ENCODE measurements around the gene GALNT18. TPM values are rescaled to one million over a fixed set of nuclear protein-coding genes. Genes with fewer than 3 reads are reported as not detected.

The GALNT18 gene
- total and polyA plus RNA-seq, 5 donors: 17.5 to 32.2 (median 21.0) TPM

GRCh38 chr11:11579012-11579988, 42.5 kb downstream of the GALNT18 start:
- no peaks in the 10 kb centered on the region for H3K9me3 ChIP-seq (ENCODE audit: control insufficient read depth, low read length)
- 80% methylated on average over 13 of the region's 13 CpGs for WGBS
- H3K27me3 ChIP-seq (ENCODE audit: control insufficient read depth, insufficient read depth): no peaks in the 10 kb centered on the region
- ATAC-seq: no peak
- H3K27ac ChIP-seq (ENCODE audit: low read length): no peak overlapping the region
- peak in 2 of 3 donors; percentile 62 to 72 for DNase-seq
- intact Hi-C loops (cut with DNase I): loop anchor here in 1 of 4 donors (5.0 kb wide), 1 partner anchor 42 kb away; no protein-coding TSS in a partner anchor
- H3K4me1 ChIP-seq (ENCODE audit: control insufficient read depth, insufficient read depth, low read length): peaks cover 23% of the 10 kb centered on the region
- no peak overlapping the region for H3K4me3 ChIP-seq (ENCODE audit: low read length)

GRCh38 chr11:11577932-11578911, 43.6 kb downstream of the GALNT18 start:
- Histone ChIP-seq H3K4me1 (ENCODE audit: control insufficient read depth, insufficient read depth, low read length) (peaks cover 20% of the 10 kb centered on the region), H3K27me3 (ENCODE audit: control insufficient read depth, insufficient read depth) (no peaks in the 10 kb centered on the region), H3K27ac (ENCODE audit: low read length) (no peak overlapping the region), H3K9me3 (ENCODE audit: control insufficient read depth, low read length) (no peaks in the 10 kb centered on the region), H3K4me3 (ENCODE audit: low read length) (no peak overlapping the region)
- ATAC-seq: no peak
- DNase-seq: no peak
- intact Hi-C loops (cut with DNase I): loop anchor here in 1 of 4 donors (5.0 kb wide), 1 partner anchor 41 kb away; no protein-coding TSS in a partner anchor
- 84% methylated on average over 15 of the region's 15 CpGs for WGBS

- WGBS: 60% methylated on average over 8 of the region's 8 CpGs
- peak in 2 of 3 donors; percentile 31 to 53 for DNase-seq
- Histone ChIP-seq H3K4me3 (ENCODE audit: low read length) (no peak overlapping the region), H3K27me3 (ENCODE audit: control insufficient read depth, insufficient read depth) (no peaks in the 10 kb centered on the region), H3K4me1 (ENCODE audit: control insufficient read depth, insufficient read depth, low read length) (peaks cover 15% of the 10 kb centered on the region), H3K9me3 (ENCODE audit: control insufficient read depth, low read length) (no peaks in the 10 kb centered on the region), H3K27ac (ENCODE audit: low read length) (peak overlapping the region; percentile 3)
- ATAC-seq: peak in 1 of 2 donors; percentile 88
- intact Hi-C loops (cut with DNase I): loop anchor here in 1 of 4 donors (5.0 kb wide), 1 partner anchor 40 kb away; no protein-coding TSS in a partner anchor
These were observed 44.5 kb downstream of the GALNT18 start for GRCh38 chr11:11577251-11577855.

- Histone ChIP-seq H3K4me3 (ENCODE audit: low read length) (no peak overlapping the region), H3K4me1 (ENCODE audit: control insufficient read depth, insufficient read depth, low read length) (peaks cover 9% of the 10 kb centered on the region), H3K9me3 (ENCODE audit: control insufficient read depth, low read length) (no peaks in the 10 kb centered on the region), H3K27me3 (ENCODE audit: control insufficient read depth, insufficient read depth) (no peaks in the 10 kb centered on the region), H3K27ac (ENCODE audit: low read length) (no peak overlapping the region)
- ATAC-seq: no peak
- no peak for DNase-seq
- intact Hi-C loops (cut with DNase I): loop anchor here in 1 of 4 donors (5.0 kb wide), 1 partner anchor 37 kb away; no protein-coding TSS in a partner anchor
- 95% methylated on average over 5 of the region's 5 CpGs for WGBS
These were observed 47.2 kb downstream of the GALNT18 start for GRCh38 chr11:11574373-11575287.

DNA sequence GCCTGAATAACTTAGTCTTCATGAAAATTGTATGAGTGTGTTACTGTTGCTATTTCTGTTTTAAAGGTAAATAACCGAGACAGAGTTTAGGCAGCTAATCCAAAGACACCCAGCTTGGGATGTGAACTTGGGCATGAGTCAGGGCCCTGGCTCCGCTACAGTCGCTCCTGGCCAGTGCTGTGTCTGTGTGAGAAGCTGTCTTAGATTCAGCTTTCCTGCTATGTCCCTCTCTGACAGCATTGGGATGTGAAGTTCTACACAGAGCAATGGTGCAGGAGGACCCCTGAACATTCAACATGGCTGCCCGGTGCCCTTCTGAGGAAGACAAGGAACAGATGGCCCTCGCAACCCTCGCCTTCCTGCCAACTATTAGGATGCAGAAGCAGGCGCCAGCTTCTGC, 49.4 kb downstream of the GALNT18 start:
- Histone ChIP-seq H3K9me3 (ENCODE audit: control insufficient read depth, low read length) (no peaks in the 10 kb centered on the region), H3K4me1 (ENCODE audit: control insufficient read depth, insufficient read depth, low read length) (peaks cover 7% of the 10 kb centered on the region), H3K27ac (ENCODE audit: low read length) (no peak overlapping the region), H3K4me3 (ENCODE audit: low read length) (no peak overlapping the region), H3K27me3 (ENCODE audit: control insufficient read depth, insufficient read depth) (no peaks in the 10 kb centered on the region)
- WGBS: 91% methylated on average over 7 of the region's 7 CpGs
- intact Hi-C loops (cut with DNase I): no loop called here
- ATAC-seq: no peak
- DNase-seq: no peak

GRCh38 chr11:11571893-11572292, 49.9 kb downstream of the GALNT18 start:
- H3K27me3 ChIP-seq (ENCODE audit: control insufficient read depth, insufficient read depth): no peaks in the 10 kb centered on the region
- H3K27ac ChIP-seq (ENCODE audit: low read length): no peak overlapping the region
- intact Hi-C loops (cut with DNase I): no loop called here
- 95% methylated on average over 7 of the region's 7 CpGs for WGBS
- no peak for ATAC-seq
- H3K4me1 ChIP-seq (ENCODE audit: control insufficient read depth, insufficient read depth, low read length): peaks cover 8% of the 10 kb centered on the region
- H3K4me3 ChIP-seq (ENCODE audit: low read length): no peak overlapping the region
- DNase-seq: no peak
- no peaks in the 10 kb centered on the region for H3K9me3 ChIP-seq (ENCODE audit: control insufficient read depth, low read length)

- ATAC-seq (no peak), DNase-seq (no peak)
- Histone ChIP-seq H3K27ac (ENCODE audit: low read length) (peak overlapping the region; percentile 34), H3K4me1 (ENCODE audit: control insufficient read depth, insufficient read depth, low read length) (peaks cover 10% of the 10 kb centered on the region), H3K9me3 (ENCODE audit: control insufficient read depth, low read length) (no peaks in the 10 kb centered on the region), H3K4me3 (ENCODE audit: low read length) (no peak overlapping the region), H3K27me3 (ENCODE audit: control insufficient read depth, insufficient read depth) (no peaks in the 10 kb centered on the region)
- intact Hi-C loops (cut with DNase I): no loop called here
These were observed 51.0 kb downstream of the GALNT18 start for GRCh38 chr11:11570823-11571222.

GRCh38 chr11:11569936-11570491, 51.8 kb downstream of the GALNT18 start:
- intact Hi-C loops (cut with DNase I): no loop called here
- DNase-seq (peak; percentile 77 to 93 (median 90)), ATAC-seq (peak; percentile 92 to 97)
- H3K27ac ChIP-seq (ENCODE audit: low read length): peak overlapping the region; percentile 55
- no peak overlapping the region for H3K4me3 ChIP-seq (ENCODE audit: low read length)
- H3K27me3 ChIP-seq (ENCODE audit: control insufficient read depth, insufficient read depth): no peaks in the 10 kb centered on the region
- 39% methylated on average over 14 of the region's 14 CpGs for WGBS
- H3K9me3 ChIP-seq (ENCODE audit: control insufficient read depth, low read length): no peaks in the 10 kb centered on the region
- H3K4me1 ChIP-seq (ENCODE audit: control insufficient read depth, insufficient read depth, low read length): peaks cover 10% of the 10 kb centered on the region

- no peak for ATAC-seq
- H3K27ac ChIP-seq (ENCODE audit: low read length): no peak overlapping the region
- DNase-seq: no peak
- intact Hi-C loops (cut with DNase I): no loop called here
- H3K9me3 ChIP-seq (ENCODE audit: control insufficient read depth, low read length): no peaks in the 10 kb centered on the region
- WGBS: 86% methylated on average over 3 of the region's 3 CpGs
- H3K4me3 ChIP-seq (ENCODE audit: low read length): no peak overlapping the region
- H3K27me3 ChIP-seq (ENCODE audit: control insufficient read depth, insufficient read depth): no peaks in the 10 kb centered on the region
- H3K4me1 ChIP-seq (ENCODE audit: control insufficient read depth, insufficient read depth, low read length): peaks cover 10% of the 10 kb centered on the region
These were observed 53.1 kb downstream of the GALNT18 start for GRCh38 chr11:11568651-11569229.
